Natural killer cell (primary cell): ENCODE results near the gene CTRB1. TPM values are rescaled to one million over a fixed set of nuclear protein-coding genes. Genes with fewer than 3 reads are reported as not detected.
"Not testable (repeated sequence)": the region's sequence is repeated elsewhere in the genome, so short reads cannot be mapped to it uniquely, and the experiment has no call there.

Experiments
- ATAC-seq, 3 donors: fragments of 150-1000 bp in 2 of 3; fragments of 200-7000 bp in 1 of 3; cut with Tn5 transposase; 1 replicate in 1 of 3; 2 replicates in 2 of 3; pipeline ENCODE4 v1.10.0; 2021; ENCODE audit warnings: mild to moderate bottlenecking in 2 of 3, moderate library complexity in 2 of 3
- DNase-seq, 2 donors: peaks; one replicate each; pipeline versions ENCODE4 v3.0.0 to v3.0.0-alpha.2; 2013 to 2021; ENCODE audit warnings: mixed read lengths in 1 of 2
- H3K27ac ChIP-seq: one replicate; pipeline ENCODE4 v1.5.1; 2013; ENCODE audit warnings: mild to moderate bottlenecking, low read length
- H3K27me3 ChIP-seq: one replicate; pipeline ENCODE4 v1.6.1; 2013; ENCODE audit warnings: low read length; ENCODE audit not compliant: control insufficient read depth, insufficient read depth
- H3K36me3 ChIP-seq: one replicate; pipeline ENCODE4 v1.6.1; 2013; ENCODE audit warnings: low read length; ENCODE audit not compliant: control insufficient read depth, insufficient read depth
- H3K4me1 ChIP-seq: one replicate; pipeline ENCODE4 v1.6.1; 2013; ENCODE audit warnings: low read length; ENCODE audit not compliant: control insufficient read depth, insufficient read depth
- H3K4me3 ChIP-seq: one replicate; pipeline ENCODE4 v1.5.1; 2013; ENCODE audit warnings: low read length
- H3K9me3 ChIP-seq: one replicate; pipeline ENCODE4 v1.6.1; 2013; ENCODE audit warnings: low read length; ENCODE audit not compliant: control insufficient read depth, insufficient read depth
- H3K27ac Mint-ChIP-seq, 2 donors: one replicate each; pipeline ENCODE4 v1.8.0; 2022; ENCODE audit warnings: mild to moderate bottlenecking in 2 of 2, mixed read lengths in 2 of 2, moderate library complexity in 1 of 2
- H3K27me3 Mint-ChIP-seq, 2 donors: one replicate each; pipeline ENCODE4 v1.8.0; 2022; ENCODE audit warnings: low read depth in 2 of 2, mixed read lengths in 2 of 2
- H3K36me3 Mint-ChIP-seq: one replicate; pipeline ENCODE4 v1.8.0; 2022; ENCODE audit warnings: mixed read lengths
- H3K4me1 Mint-ChIP-seq, 2 donors: one replicate each; pipeline ENCODE4 v1.8.0; 2022; ENCODE audit warnings: mixed read lengths in 2 of 2
- H3K4me3 Mint-ChIP-seq: one replicate; pipeline ENCODE4 v1.8.0; 2022; ENCODE audit warnings: mild to moderate bottlenecking, moderate library complexity, mixed read lengths
- H3K9me3 Mint-ChIP-seq, 2 donors: one replicate each; pipeline ENCODE4 v1.8.0; 2022; ENCODE audit warnings: mixed read lengths in 2 of 2
- CTCF ChIP-seq: fragments of 200-600 bp; IDR thresholded peaks from one replicate; pipeline ENCODE4 v1.8.0; 2022; ENCODE audit warnings: antibody characterized with exemption
- WGBS: methylation state at CpG from one replicate; pipeline ENCODE4 v1.1.7; 2013; ENCODE audit warnings: missing lambda C conversion rate; ENCODE audit not compliant: insufficient coverage; 5-methylcytosine and 5-hydroxymethylcytosine counted together
- intact Hi-C: fragments of 100-400 bp; cut with micrococcal nuclease; formaldehyde crosslinking; loops from one replicate; pipeline ENCODE4 v1.14.2; 2022
- total RNA-seq, 4 donors: library from RNA; stranded (reverse); fragments of 120-200 nt in 1 of 4; gene quantifications; one replicate each; pipeline versions ENCODE4 v1.2.3 to v1.2.4, GENCODE V29; 2013 to 2022

Gene CTRB1
- total RNA-seq, 3 donors from 2014 or later (not counting 1 experiment from before 2014, with no cell fraction given): not detected

- ATAC-seq (no peak), DNase-seq (no peak)
- H3K27ac Mint-ChIP-seq: no peak overlapping the region
- peaks cover 25 to 27% of the 10 kb centered on the region in 2 donors for H3K27me3 Mint-ChIP-seq
- intact Hi-C loops: no loop called here
- H3K4me1 Mint-ChIP-seq: peaks cover 0 to 4% of the 10 kb centered on the region in 2 donors
- WGBS: 94% methylated on average over 13 of the region's 13 CpGs
- Histone ChIP-seq H3K27ac (no peak overlapping the region), H3K4me3 (no peak overlapping the region), H3K27me3 (no peaks in the 10 kb centered on the region), H3K4me1 (no peaks in the 10 kb centered on the region), H3K36me3 (no peaks in the 10 kb centered on the region), H3K9me3 (no peaks in the 10 kb centered on the region)
- H3K4me3 Mint-ChIP-seq: no peak overlapping the region
- H3K36me3 Mint-ChIP-seq: no peaks in the 10 kb centered on the region
- TF ChIP-seq CTCF: no peak
- H3K9me3 Mint-ChIP-seq: no peaks in the 10 kb centered on the region
Measured at GRCh38 chr16:75241955-75242354, 23.2 kb downstream of the CTRB1 start.

- 94% methylated on average over 27 of the region's 27 CpGs for WGBS
- H3K36me3 ChIP-seq, H3K27me3 ChIP-seq, ATAC-seq, H3K27ac ChIP-seq, H3K9me3 ChIP-seq, H3K9me3 Mint-ChIP-seq, intact Hi-C loops, H3K4me1 Mint-ChIP-seq, H3K36me3 Mint-ChIP-seq, H3K4me3 Mint-ChIP-seq, H3K27ac Mint-ChIP-seq, H3K4me3 ChIP-seq, DNase-seq, H3K4me1 ChIP-seq: not testable (repeated sequence)
- H3K27me3 Mint-ChIP-seq: peaks cover 27 to 31% of the 10 kb centered on the region in 2 donors
Measured at GRCh38 chr16:75242436-75243078, 23.8 kb downstream of the CTRB1 start.

- no peaks in the 10 kb centered on the region for H3K36me3 Mint-ChIP-seq
- ATAC-seq (no peak), DNase-seq (no peak)
- Histone ChIP-seq H3K4me3 (no peak overlapping the region), H3K27me3 (no peaks in the 10 kb centered on the region), H3K27ac (no peak overlapping the region), H3K36me3 (no peaks in the 10 kb centered on the region), H3K4me1 (no peaks in the 10 kb centered on the region), H3K9me3 (no peaks in the 10 kb centered on the region)
- H3K4me1 Mint-ChIP-seq: peaks cover 0 to 14% of the 10 kb centered on the region in 2 donors
- no peak for TF ChIP-seq CTCF
- no peaks in the 10 kb centered on the region for H3K9me3 Mint-ChIP-seq
- intact Hi-C loops: no loop called here
- H3K27me3 Mint-ChIP-seq: peaks cover 36 to 43% of the 10 kb centered on the region in 2 donors
- H3K4me3 Mint-ChIP-seq: no peak overlapping the region
- WGBS: 92% methylated on average over 20 of the region's 20 CpGs
- H3K27ac Mint-ChIP-seq: no peak overlapping the region
Measured at GRCh38 chr16:75243667-75244224, 25.0 kb downstream of the CTRB1 start.

- no peak overlapping the region for H3K4me3 ChIP-seq
- H3K4me1 ChIP-seq: no peaks in the 10 kb centered on the region
- Mint-ChIP-seq H3K27me3 (peaks cover 38 to 44% of the 10 kb centered on the region in 2 donors), H3K27ac (no peak overlapping the region), H3K9me3 (no peaks in the 10 kb centered on the region), H3K4me1 (peaks cover 0 to 14% of the 10 kb centered on the region in 2 donors), H3K4me3 (no peak overlapping the region), H3K36me3 (no peaks in the 10 kb centered on the region)
- intact Hi-C loops: no loop called here
- TF ChIP-seq CTCF: no peak
- no peaks in the 10 kb centered on the region for H3K36me3 ChIP-seq
- DNase-seq (no peak), ATAC-seq (no peak)
- 93% methylated on average over 6 of the region's 7 CpGs for WGBS
- H3K27ac ChIP-seq: no peak overlapping the region
- peaks cover 3% of the 10 kb centered on the region for H3K27me3 ChIP-seq
- H3K9me3 ChIP-seq: no peaks in the 10 kb centered on the region
Measured at GRCh38 chr16:75244225-75244809, 25.5 kb downstream of the CTRB1 start.
